ENCODE data around the gene SYCE1L. TPM values are rescaled to one million over a fixed set of nuclear protein-coding genes. Genes with fewer than 3 reads are reported as not detected.

The SYCE1L gene
- total RNA-seq (7.9 and 12.0 TPM in 2 replicates), polyA plus RNA-seq (0.46 and 0.65 TPM in 2 replicates), polyA minus RNA-seq (2.0 TPM in 1 of 2 replicates, not detected in the other)
- 2.0 TPM for total RNA-seq (2013)

- H3K4me2 ChIP-seq (replicated peaks; ENCODE audit: low read depth, low read length, poor library complexity, severe bottlenecking) = no peak within 1 kb of the TSS
- H3K9ac ChIP-seq (ENCODE audit: low read length) = no peak within 1 kb of the TSS
- TF ChIP-seq CTCF (IDR thresholded peaks at IDR 0.05) = no peak
- TF ChIP-seq EZH2 (IDR thresholded peaks at IDR 0.05; ENCODE audit: borderline replicate concordance, insufficient read depth, low read depth, low read length, poor library complexity, severe bottlenecking) = no peak
- no peak for ATAC-seq (ENCODE audit: low read depth)
- no peaks in the 10 kb centered on the region for H3K4me1 ChIP-seq (ENCODE audit: control insufficient read depth in 2 of 2, insufficient read depth in 2 of 2, low read length in 2 of 2)
- DNase-seq = no peak
- CTCF ChIA-PET = no interaction called here
- POLR2A ChIA-PET = no interaction called here
- Mint-ChIP-seq H3K4me3 (no peak within 1 kb of the TSS), H3K27ac (no peak within 1 kb of the TSS), H3K27me3 (no peaks in the 10 kb centered on the region), H3K4me1 (no peaks in the 10 kb centered on the region), H3K9me3 (ENCODE audit: insufficient read depth) (no peaks in the 10 kb centered on the region)
- H3K27me3 ChIP-seq (replicated peaks in 1 of 4; ENCODE audit: control extremely low read depth in 1 of 4, control insufficient read depth in 3 of 4, insufficient read depth in 4 of 4, low read length in 3 of 4) = no peaks in the 10 kb centered on the region
- no peaks in the 10 kb centered on the region for H3K79me2 ChIP-seq (ENCODE audit: control insufficient read depth, insufficient read depth, low read length)
- intact Hi-C loops (cut with micrococcal nuclease) = no loop called here
- H3K4me3 ChIP-seq (ENCODE audit: control extremely low read depth in 1 of 5, extremely low read depth in 1 of 5, insufficient read depth in 1 of 5, low read depth in 2 of 5, low read length in 4 of 5) = no peak within 1 kb of the TSS
- H3K36me3 ChIP-seq (replicated peaks in 1 of 2; ENCODE audit: control extremely low read depth in 1 of 2, control insufficient read depth in 1 of 2, extremely low read depth in 1 of 2, insufficient read depth in 2 of 2, low read length in 1 of 2) = peaks cover 6 to 57% of the 10 kb centered on the region in 2 experiments
- no peak within 1 kb of the TSS for H3K27ac ChIP-seq (ENCODE audit: low read length in 2 of 2)
- H2AFZ ChIP-seq (ENCODE audit: insufficient read depth, low read depth, low read length, poor library complexity, severe bottlenecking) = no peak within 1 kb of the TSS
- peaks cover 32% of the 10 kb centered on the region for H4K20me1 ChIP-seq (ENCODE audit: control insufficient read depth, insufficient read depth, low read length, poor library complexity, severe bottlenecking)
- no peaks in the 10 kb centered on the region for H3K9me3 ChIP-seq (ENCODE audit: control extremely low read depth in 1 of 3, control insufficient read depth in 2 of 3, insufficient read depth in 1 of 3, low read length in 2 of 3)
- WGBS (ENCODE audit: insufficient coverage) = 99% methylated on average over 9 of the region's 18 CpGs
Observed at GRCh38 chr16:77199211-77199610, at the start of gene SYCE1L. Gene SYCE1L (plus strand): TSS chr16:77199408. CDS start chr16:77199452, 44 bp downstream.

- no peak for DNase-seq
- intact Hi-C loops (cut with micrococcal nuclease) = no loop called here
- no peaks in the 10 kb centered on the region for H4K20me1 ChIP-seq (ENCODE audit: control insufficient read depth, insufficient read depth, low read length, poor library complexity, severe bottlenecking)
- H3K79me2 ChIP-seq (ENCODE audit: control insufficient read depth, insufficient read depth, low read length) = no peaks in the 10 kb centered on the region
- peaks cover 0 to 6% (median 1%) of the 10 kb centered on the region in 4 experiments for H3K27me3 ChIP-seq (replicated peaks in 1 of 4; ENCODE audit: control extremely low read depth in 1 of 4, control insufficient read depth in 3 of 4, insufficient read depth in 4 of 4, low read length in 3 of 4)
- H3K27ac Mint-ChIP-seq = no peak overlapping the region
- 67% methylated on average over 2 of the region's 3 CpGs for WGBS (ENCODE audit: insufficient coverage)
- peaks cover 0 to 3% (median 0%) of the 10 kb centered on the region in 3 donors for H3K9me3 ChIP-seq (ENCODE audit: control extremely low read depth in 1 of 3, control insufficient read depth in 2 of 3, insufficient read depth in 1 of 3, low read length in 2 of 3)
- CTCF ChIA-PET = interaction anchor here (0.5 to 1.7 kb wide), 2 partner anchors 14 to 1958 kb away, joined by 4 to 5 read pairs; no protein-coding TSS in a partner anchor
- TF ChIP-seq EZH2 (IDR thresholded peaks at IDR 0.05; ENCODE audit: borderline replicate concordance, insufficient read depth, low read depth, low read length, poor library complexity, severe bottlenecking) = no peak
- no peak for TF ChIP-seq CTCF (IDR thresholded peaks at IDR 0.05)
- POLR2A ChIA-PET = no interaction called here
- no peak overlapping the region for H3K9ac ChIP-seq (ENCODE audit: low read length)
- H3K4me1 Mint-ChIP-seq = no peaks in the 10 kb centered on the region
- H3K36me3 ChIP-seq (replicated peaks in 1 of 2; ENCODE audit: control extremely low read depth in 1 of 2, control insufficient read depth in 1 of 2, extremely low read depth in 1 of 2, insufficient read depth in 2 of 2, low read length in 1 of 2) = no peaks in the 10 kb centered on the region
- no peaks in the 10 kb centered on the region for H3K9me3 Mint-ChIP-seq (ENCODE audit: insufficient read depth)
- no peak overlapping the region for H3K27ac ChIP-seq (ENCODE audit: low read length in 2 of 2)
- H3K4me3 ChIP-seq (ENCODE audit: control extremely low read depth in 1 of 5, extremely low read depth in 1 of 5, insufficient read depth in 1 of 5, low read depth in 2 of 5, low read length in 4 of 5) = no peak overlapping the region
- no peak overlapping the region for H3K4me3 Mint-ChIP-seq
- no peak overlapping the region for H3K4me2 ChIP-seq (replicated peaks; ENCODE audit: low read depth, low read length, poor library complexity, severe bottlenecking)
- no peak for ATAC-seq (ENCODE audit: low read depth)
- peaks cover 29% of the 10 kb centered on the region for H3K27me3 Mint-ChIP-seq
- no peaks in the 10 kb centered on the region for H3K4me1 ChIP-seq (ENCODE audit: control insufficient read depth in 2 of 2, insufficient read depth in 2 of 2, low read length in 2 of 2)
- H2AFZ ChIP-seq (ENCODE audit: insufficient read depth, low read depth, low read length, poor library complexity, severe bottlenecking) = no peak overlapping the region
Observed at GRCh38 chr16:77157346-77158058, 41.7 kb upstream of the SYCE1L start.
